ENCODE data around the gene LSAMP.

DNA sequence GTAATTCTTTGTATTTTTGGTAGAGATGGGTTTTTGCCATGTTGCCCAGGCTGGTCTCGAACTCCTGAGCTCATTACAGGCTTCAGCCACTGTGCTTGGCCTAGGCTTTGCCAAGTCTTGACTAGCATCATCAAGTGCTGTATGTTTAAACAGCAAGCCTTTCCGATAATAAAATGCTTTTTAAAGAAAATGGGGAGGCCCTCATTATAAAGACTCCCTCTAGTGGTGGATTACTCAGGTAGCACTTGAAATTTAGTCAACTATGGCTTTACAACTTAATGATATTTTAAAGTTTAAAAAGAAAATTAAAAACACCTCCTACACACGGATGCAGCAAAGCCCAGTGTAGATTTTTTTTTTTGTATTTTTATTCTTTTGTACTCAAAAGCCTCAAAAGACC, 608.3 kb downstream of the LSAMP start:
- TF ChIP-seq EZH2phosphoT487 (IDR thresholded peaks at IDR 0.05; ENCODE audit: borderline replicate concordance, low read length): no peak
- TF ChIP-seq CTCF (conservative IDR thresholded peaks at IDR 0.05; ENCODE audit: low read depth, low read length): peak; percentile 87
- no peak for TF ChIP-seq EZH2 (IDR thresholded peaks at IDR 0.05; ENCODE audit: low read length, unreplicated experiment)

Data from PC-3 (cell line).